Endodermal cell (in vitro differentiated cells): ENCODE results near the gene NUB1. TPM values are rescaled to one million over a fixed set of nuclear protein-coding genes. Genes with fewer than 3 reads are reported as not detected.

Experiments
- DNase-seq: peaks from one replicate; pipeline ENCODE4 v3.0.0-alpha.2; 2017
- H3K27ac ChIP-seq: 2 replicates; pipeline ENCODE4 v1.5.1; 2013; ENCODE audit warnings: mild to moderate bottlenecking, low read depth, low read length, moderate library complexity
- H3K27me3 ChIP-seq: 2 replicates; pipeline ENCODE4 v1.6.1; 2013; ENCODE audit warnings: mild to moderate bottlenecking, low read length, moderate library complexity; ENCODE audit not compliant: insufficient read depth, control insufficient read depth, poor library complexity, severe bottlenecking
- H3K36me3 ChIP-seq: 2 replicates; pipeline ENCODE4 v1.7.0; 2013; ENCODE audit warnings: mild to moderate bottlenecking, low read length, moderate library complexity; ENCODE audit not compliant: control insufficient read depth, insufficient read depth
- H3K4me1 ChIP-seq: one replicate; pipeline ENCODE4 v1.7.0; 2013; ENCODE audit warnings: low read length; ENCODE audit not compliant: control insufficient read depth, insufficient read depth
- H3K4me3 ChIP-seq: 2 replicates; pipeline ENCODE4 v1.5.1; 2013; ENCODE audit warnings: mild to moderate bottlenecking, low read length, moderate library complexity
- H3K9ac ChIP-seq: 2 replicates; pipeline ENCODE4 v1.6.1; 2013; ENCODE audit warnings: mild to moderate bottlenecking, low read length, moderate library complexity; ENCODE audit not compliant: poor library complexity, severe bottlenecking; ENCODE audit errors: extremely low read depth
- H3K9me3 ChIP-seq: 2 replicates; pipeline ENCODE4 v1.6.1; 2013; ENCODE audit warnings: mild to moderate bottlenecking, low read length, moderate library complexity; ENCODE audit not compliant: control insufficient read depth
- H3K27ac Mint-ChIP-seq: 2 replicates; pipeline ENCODE4 v1.8.0; 2020; ENCODE audit warnings: mixed read lengths
- H3K27me3 Mint-ChIP-seq: 2 replicates; pipeline ENCODE4 v1.8.0; 2021; ENCODE audit warnings: mild to moderate bottlenecking, mixed read lengths; ENCODE audit not compliant: insufficient read depth
- H3K36me3 Mint-ChIP-seq: 2 replicates; pipeline ENCODE4 v1.8.0; 2020; ENCODE audit warnings: low read depth, mixed read lengths
- H3K4me1 Mint-ChIP-seq: 2 replicates; pipeline ENCODE4 v1.8.0; 2020; ENCODE audit warnings: mixed read lengths
- H3K4me3 Mint-ChIP-seq: 2 replicates; pipeline ENCODE4 v1.8.0; 2020; ENCODE audit warnings: mild to moderate bottlenecking, moderate library complexity, mixed read lengths
- H3K9me3 Mint-ChIP-seq: 2 replicates; pipeline ENCODE4 v1.8.0; 2020; ENCODE audit warnings: mild to moderate bottlenecking, mixed read lengths
- WGBS, 2 experiments: methylation state at CpG; one replicate each; pipeline versions ENCODE4 v1.1.5 to v1.1.7; 2013; ENCODE audit warnings: missing lambda C conversion rate in 2 of 2, mixed read lengths in 1 of 2; ENCODE audit not compliant: insufficient coverage in 1 of 2, insufficient read length in 1 of 2; 5-methylcytosine and 5-hydroxymethylcytosine counted together
- total RNA-seq, 2 donors: library from RNA; stranded (reverse); fragmentation: NEBNext Ultra II Directional in 1 of 2; extraction: Animal tissue kit (Norgen Biotek cat#: 25700) in 1 of 2; gene quantifications; 2 replicates in 1 of 2; 3 replicates in 1 of 2; pipeline ENCODE4 v1.2.1, GENCODE V29; 2021
- TF ChIP-seq, protein P1 (sequence below): fragments of 200-600 bp; sonication (generic); conservative IDR thresholded peaks from 2 replicates; pipeline ENCODE4 v1.5.0; 2021; ENCODE audit warnings: antibody characterized with exemption, mild to moderate bottlenecking

Gene NUB1
- total RNA-seq, 2 donors from 2014 or later = 50.2 to 64.7 TPM

DNA sequence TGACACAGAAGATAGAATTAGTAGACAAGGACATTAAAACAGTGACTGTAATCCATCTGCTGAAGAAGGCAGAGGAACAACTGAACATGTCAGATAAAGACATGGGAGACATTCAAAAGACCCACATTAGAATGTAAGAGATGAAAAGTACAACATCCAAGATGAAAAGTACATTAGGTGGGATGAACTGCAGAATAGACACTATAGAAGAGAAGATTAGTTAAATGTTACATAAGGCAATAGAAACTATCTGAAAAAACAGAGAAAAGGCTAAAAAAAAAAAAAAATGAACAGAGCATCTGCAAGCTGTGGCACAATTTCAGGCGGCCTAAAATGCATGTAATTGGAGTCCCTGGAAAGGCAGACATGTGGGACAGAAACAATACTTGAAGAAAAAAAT is 21.6 kb downstream of the NUB1 start:
- H3K4me1 Mint-ChIP-seq = no peaks in the 10 kb centered on the region
- H3K27ac ChIP-seq = no peak overlapping the region
- peaks cover 43% of the 10 kb centered on the region for H3K36me3 ChIP-seq
- H3K9me3 Mint-ChIP-seq = peaks cover 4% of the 10 kb centered on the region
- peaks cover 46% of the 10 kb centered on the region for H3K36me3 Mint-ChIP-seq
- DNase-seq = no peak
- H3K9me3 ChIP-seq = peaks cover 6% of the 10 kb centered on the region
- no peak overlapping the region for H3K4me3 Mint-ChIP-seq
- WGBS, 2 experiments = 90 to 97% methylated on average over 1 of the region's 1 CpG
- H3K27me3 Mint-ChIP-seq = no peaks in the 10 kb centered on the region
- H3K27me3 ChIP-seq = no peaks in the 10 kb centered on the region
- no peak overlapping the region for H3K4me3 ChIP-seq
- H3K27ac Mint-ChIP-seq = no peak overlapping the region
- no peaks in the 10 kb centered on the region for H3K4me1 ChIP-seq
- H3K9ac ChIP-seq = no peak overlapping the region
- TF ChIP-seq, protein P1, sequence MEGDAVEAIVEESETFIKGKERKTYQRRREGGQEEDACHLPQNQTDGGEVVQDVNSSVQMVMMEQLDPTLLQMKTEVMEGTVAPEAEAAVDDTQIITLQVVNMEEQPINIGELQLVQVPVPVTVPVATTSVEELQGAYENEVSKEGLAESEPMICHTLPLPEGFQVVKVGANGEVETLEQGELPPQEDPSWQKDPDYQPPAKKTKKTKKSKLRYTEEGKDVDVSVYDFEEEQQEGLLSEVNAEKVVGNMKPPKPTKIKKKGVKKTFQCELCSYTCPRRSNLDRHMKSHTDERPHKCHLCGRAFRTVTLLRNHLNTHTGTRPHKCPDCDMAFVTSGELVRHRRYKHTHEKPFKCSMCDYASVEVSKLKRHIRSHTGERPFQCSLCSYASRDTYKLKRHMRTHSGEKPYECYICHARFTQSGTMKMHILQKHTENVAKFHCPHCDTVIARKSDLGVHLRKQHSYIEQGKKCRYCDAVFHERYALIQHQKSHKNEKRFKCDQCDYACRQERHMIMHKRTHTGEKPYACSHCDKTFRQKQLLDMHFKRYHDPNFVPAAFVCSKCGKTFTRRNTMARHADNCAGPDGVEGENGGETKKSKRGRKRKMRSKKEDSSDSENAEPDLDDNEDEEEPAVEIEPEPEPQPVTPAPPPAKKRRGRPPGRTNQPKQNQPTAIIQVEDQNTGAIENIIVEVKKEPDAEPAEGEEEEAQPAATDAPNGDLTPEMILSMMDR = no peak

DNA sequence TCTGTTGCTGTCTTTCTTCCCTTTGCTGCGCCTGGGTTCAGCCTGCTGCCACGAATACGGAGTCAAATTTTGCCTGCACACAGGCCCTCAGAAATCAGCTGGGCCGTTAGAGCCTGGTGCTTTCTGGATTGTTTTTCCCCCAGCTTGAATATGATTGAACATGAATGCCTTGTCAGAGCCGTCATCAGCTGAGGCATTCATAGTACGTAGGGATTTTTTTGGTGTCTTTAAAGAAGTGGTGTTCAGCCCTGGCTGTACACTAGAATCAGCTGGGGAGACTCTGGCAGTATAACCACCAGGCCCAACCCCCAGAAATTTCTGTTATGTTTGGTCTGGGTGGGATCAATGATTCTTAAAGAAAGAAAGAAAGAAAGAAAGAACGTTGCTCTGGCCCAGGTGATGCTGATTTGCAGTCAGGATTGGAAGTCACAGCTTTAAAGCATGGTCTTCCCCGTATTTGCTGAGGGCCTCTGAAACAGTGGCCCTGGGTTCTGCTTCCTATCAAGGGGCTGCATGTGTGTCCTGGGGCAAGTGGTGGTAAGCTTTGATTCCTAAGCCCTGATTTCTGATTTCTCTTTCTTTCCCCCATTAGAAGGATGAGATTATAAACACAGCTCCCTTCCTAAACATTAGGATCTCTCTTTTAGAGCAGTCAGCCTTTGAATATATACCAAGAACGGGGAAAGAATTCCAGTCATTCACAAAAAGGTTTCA is 24.7 kb downstream of the NUB1 start:
- Mint-ChIP-seq H3K9me3 (no peaks in the 10 kb centered on the region), H3K27me3 (no peaks in the 10 kb centered on the region), H3K4me1 (no peaks in the 10 kb centered on the region), H3K36me3 (peaks cover 50% of the 10 kb centered on the region), H3K27ac (no peak overlapping the region), H3K4me3 (no peak overlapping the region)
- H3K9me3 ChIP-seq = peaks cover 6% of the 10 kb centered on the region
- peaks cover 46% of the 10 kb centered on the region for H3K36me3 ChIP-seq
- no peak overlapping the region for H3K9ac ChIP-seq
- 87 to 92% methylated on average over 5 to 9 of the region's 9 CpGs for WGBS, 2 experiments
- no peaks in the 10 kb centered on the region for H3K27me3 ChIP-seq
- TF ChIP-seq, protein P1 = no peak
- no peak overlapping the region for H3K4me3 ChIP-seq
- no peaks in the 10 kb centered on the region for H3K4me1 ChIP-seq
- no peak overlapping the region for H3K27ac ChIP-seq
- DNase-seq = no peak

DNA sequence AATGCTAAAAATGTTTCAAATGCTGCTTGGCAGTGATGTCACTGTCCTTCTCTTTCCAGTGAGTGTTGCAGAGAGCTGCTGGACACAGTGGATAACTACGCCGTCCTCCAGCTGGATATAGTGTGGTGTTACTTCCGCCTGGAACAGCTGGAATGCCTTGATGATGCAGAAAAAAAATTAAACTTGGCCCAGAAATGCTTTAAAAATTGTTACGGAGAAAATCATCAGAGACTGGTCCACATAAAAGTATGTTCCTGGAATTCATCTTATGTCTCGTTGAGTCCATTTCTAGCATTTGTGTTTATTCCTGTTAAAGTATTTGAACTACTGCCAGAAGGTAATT is 25.2 kb downstream of the NUB1 start:
- Histone ChIP-seq H3K27ac (no peak overlapping the region), H3K9ac (no peak overlapping the region), H3K4me3 (no peak overlapping the region), H3K4me1 (no peaks in the 10 kb centered on the region), H3K9me3 (peaks cover 6% of the 10 kb centered on the region), H3K36me3 (peaks cover 44% of the 10 kb centered on the region), H3K27me3 (no peaks in the 10 kb centered on the region)
- no peak for DNase-seq
- Mint-ChIP-seq H3K4me1 (no peaks in the 10 kb centered on the region), H3K27me3 (no peaks in the 10 kb centered on the region), H3K9me3 (no peaks in the 10 kb centered on the region), H3K36me3 (peaks cover 46% of the 10 kb centered on the region), H3K4me3 (no peak overlapping the region), H3K27ac (no peak overlapping the region)
- 81 to 85% methylated on average over 4 to 5 of the region's 5 CpGs for whole genome bisulfite sequencing, 2 experiments
- TF ChIP-seq, protein P1 = no peak
